K562 (cell line): ENCODE results near the gene ALCAM. TPM values are rescaled to one million over a fixed set of nuclear protein-coding genes. Genes with fewer than 3 reads are reported as not detected.

Experiments used
- ATAC-seq: fragments of 200-7000 bp; cut with Tn5 transposase; 3 replicates; pipeline ENCODE4 v1.9.1; 2020; ENCODE audit warnings: moderate library complexity
- BruUV-seq: library from RNA; stranded (reverse); fragments of 400-500 nt; replicated peaks from 2 replicates; lab custom pipeline; 2021; lab: Mats Ljungman, UMichigan
- CTCF ChIA-PET: fragments of 300-600 bp; formaldehyde crosslinking; extraction: SDS; loops from one replicate; lab custom pipeline; 2021; ENCODE audit warnings: low intra/inter-chr PET ratio; lab: Yijun Ruan, JAX
- POLR2A ChIA-PET: fragments of 300-600, 350-650 bp; sonication (Branson Sonifier 250); formaldehyde crosslinking; extraction: SDS; loops from one replicate; lab custom pipeline; 2021; ENCODE audit warnings: antibody characterized with exemption, inconsistent platforms; lab: Yijun Ruan, JAX
- DNase-seq, 4 experiments: peaks; one replicate each; pipeline versions ENCODE4 v3.0.0 to v3.0.0-alpha.2; 2011 to 2018; ENCODE audit warnings: low spot score in 3 of 4, mixed read lengths in 3 of 4; ENCODE audit errors: extremely low read depth in 1 of 4
- FAIRE-seq: peaks from 2 replicates; lab custom pipeline; 2011; peaks lifted over from hg19 to GRCh38; lab: Jason Lieb, UNC
- H2AFZ ChIP-seq: 2 replicates; pipeline ENCODE4 v1.6.0; 2011; ENCODE audit warnings: low read depth, low read length, control low read depth, inconsistent platforms
- H3K27ac ChIP-seq: fragments of 200-600 bp; 3 replicates; pipeline ENCODE4 v1.8.0; 2011; ENCODE audit warnings: low read depth, mild to moderate bottlenecking, control low read depth, inconsistent platforms, low read length, moderate library complexity, mixed read lengths; ENCODE audit errors: extremely low read depth
- H3K27me3 ChIP-seq, 2 experiments: fragments of 300-600 bp in 1 of 2; 2 replicates in 1 of 2; 3 replicates in 1 of 2; pipeline versions ENCODE4 v1.6.0 to v1.8.0; 2011; ENCODE audit warnings: inconsistent platforms in 2 of 2, low read length in 2 of 2, mild to moderate bottlenecking in 1 of 2, mixed read lengths in 1 of 2, moderate library complexity in 1 of 2; ENCODE audit not compliant: control insufficient read depth in 2 of 2, insufficient read depth in 2 of 2
- H3K36me3 ChIP-seq: fragments of 300-600 bp; 3 replicates; pipeline ENCODE4 v1.8.0; 2011; ENCODE audit warnings: mild to moderate bottlenecking, low read length, inconsistent platforms; ENCODE audit not compliant: control insufficient read depth, insufficient read depth
- H3K4me1 ChIP-seq, 2 experiments: fragments of 200-600 bp in 1 of 2; replicated peaks in 1 of 2; 2 replicates in 1 of 2; 3 replicates in 1 of 2; pipeline versions ENCODE4 v1.5.1 to v1.8.0; 2011; ENCODE audit warnings: inconsistent platforms in 2 of 2, low read length in 2 of 2, mild to moderate bottlenecking in 1 of 2, mixed read lengths in 1 of 2, moderate library complexity in 1 of 2; ENCODE audit not compliant: control insufficient read depth in 2 of 2, insufficient read depth in 2 of 2
- H3K4me2 ChIP-seq: 2 replicates; pipeline ENCODE4 v1.6.1; 2011; ENCODE audit warnings: low read length, control low read depth, inconsistent platforms, mixed read lengths; ENCODE audit not compliant: insufficient read depth
- H3K4me3 ChIP-seq: fragments of 200-600 bp; sonication (generic), shearing (Covaris generic); 2 replicates; pipeline ENCODE4 v1.5.1; 2016; ENCODE audit warnings: control low read depth, inconsistent platforms
- H3K79me2 ChIP-seq: fragments of 200-600 bp; 3 replicates; pipeline ENCODE4 v1.8.0; 2011; ENCODE audit warnings: low read length, inconsistent platforms; ENCODE audit not compliant: control insufficient read depth, insufficient read depth
- H3K9ac ChIP-seq, 2 experiments: 2 replicates each; pipeline versions ENCODE4 v1.6.0 to v1.6.1; 2011; ENCODE audit warnings: low read depth in 2 of 2, low read length in 2 of 2, control low read depth in 1 of 2, inconsistent platforms in 1 of 2, mild to moderate bottlenecking in 1 of 2, mixed read lengths in 1 of 2; ENCODE audit not compliant: insufficient read depth in 1 of 2
- H3K9me1 ChIP-seq: one replicate; pipeline ENCODE4 v1.6.0; 2011; ENCODE audit warnings: inconsistent platforms, mild to moderate bottlenecking, low read length, moderate library complexity; ENCODE audit not compliant: control insufficient read depth, insufficient read depth
- H3K9me3 ChIP-seq: replicated peaks from 2 replicates; pipeline ENCODE4 v1.5.1; 2011; ENCODE audit warnings: low read depth, low read length, inconsistent platforms; ENCODE audit not compliant: control insufficient read depth, insufficient read depth
- H4K20me1 ChIP-seq: replicated peaks from 2 replicates; pipeline ENCODE4 v1.6.1; 2011; ENCODE audit warnings: low read length, inconsistent platforms, mixed read lengths; ENCODE audit not compliant: control insufficient read depth, insufficient read depth
- BRD4 ChIP-seq: fragments of 200-600 bp; sonication (generic); IDR thresholded peaks from 2 replicates; pipeline ENCODE4 v1.6.1; 2017; ENCODE audit warnings: inconsistent platforms
- CBX3 ChIP-seq, 2 experiments: IDR thresholded peaks; 1 replicate in 1 of 2; 2 replicates in 1 of 2; pipeline ENCODE4 v1.6.1; 2012; ENCODE audit warnings: inconsistent platforms in 2 of 2, low read length in 2 of 2, borderline replicate concordance in 1 of 2, control low read depth in 1 of 2
- EZH2 ChIP-seq: IDR thresholded peaks from 2 replicates; pipeline ENCODE4 v1.6.1; 2012; ENCODE audit warnings: low read depth, mild to moderate bottlenecking, inconsistent platforms, low read length, borderline replicate concordance
- HNRNPLL ChIP-seq: fragments of 200-400 bp; formaldehyde crosslinking; IDR thresholded peaks from 2 replicates; pipeline ENCODE4 v1.6.1; 2017; ENCODE audit warnings: low read length, low read depth, mild to moderate bottlenecking; ENCODE audit not compliant: poor library complexity, severe bottlenecking
- MAZ ChIP-seq, 2 experiments: fragments of 450-650 bp in 1 of 2; sonication (generic) in 1 of 2; formaldehyde crosslinking; IDR thresholded peaks in 1 of 2; conservative IDR thresholded peaks in 1 of 2; 2 replicates each; pipeline versions ENCODE4 v1.4.0 to v1.5.0; 2020; ENCODE audit warnings: mild to moderate bottlenecking in 1 of 2, missing genetic modification reagents in 1 of 2
- PTRF ChIP-seq: fragments of 450-650 bp; IDR thresholded peaks from 2 replicates; pipeline ENCODE4 v1.6.1; 2016; ENCODE audit warnings: mild to moderate bottlenecking, missing genetic modification characterization, missing compliant biosample characterization
- ZNF24 ChIP-seq: fragments of 450-650 bp; IDR thresholded peaks from 2 replicates; pipeline ENCODE4 v1.6.1; 2016
- ZNF316 ChIP-seq: fragments of 450-650 bp; IDR thresholded peaks from 2 replicates; pipeline ENCODE4 v1.6.1; 2016
- ZNF354B ChIP-seq: fragments of 250-450 bp; sonication (Bioruptor Pico); IDR thresholded peaks from 2 replicates; pipeline ENCODE4 v1.4.0; 2020
- ZNF830 ChIP-seq: fragments of 250-450 bp; sonication (Bioruptor Pico); IDR thresholded peaks from 2 replicates; pipeline ENCODE4 v1.5.0; 2021; ENCODE audit warnings: mild to moderate bottlenecking
- WGBS: fragments of 100-300 bp; shearing (Covaris generic); methylation state at CpG from one replicate; pipeline ENCODE4 v1.1.6; 2016; ENCODE audit warnings: low coverage, mixed read lengths; ENCODE audit not compliant: insufficient coverage; ENCODE audit errors: missing lambda C conversion rate; 5-methylcytosine and 5-hydroxymethylcytosine counted together
- in situ Hi-C: fragments of 300-500 bp; cut with MboI; formaldehyde crosslinking; loops from 4 replicates; pipeline ENCODE4 v1.15.0; 2018; ENCODE audit warnings: inconsistent platforms, mixed read lengths
- intact Hi-C: fragments of 100-400 bp; cut with micrococcal nuclease; formaldehyde crosslinking; loops from 2 replicates; pipeline ENCODE4 v1.14.2; 2022
- polyA plus RNA-seq, 8 experiments: library from polyadenylated mRNA; depleted of rRNA in 4 of 8; stranded (reverse) in 5 of 8; unstranded in 3 of 8; fragments of >200 nt; fragmentation: Nextera tagmentation in 2 of 8; fragmentation: Illumina TruSeq in 1 of 8; extraction: Ambion mirVana in 2 of 8; extraction: Trizol in 1 of 8; gene quantifications; 2 replicates each; pipeline versions ENCODE4 v1.2.1 to v1.2.3, GENCODE V29; 2011 to 2014; ENCODE audit warnings: inconsistent platforms in 1 of 8, missing spikeins in 1 of 8
- total RNA-seq, 7 experiments: library from RNA; depleted of rRNA in 6 of 7; stranded (reverse); fragments of >200 nt in 6 of 7; fragmentation: Illumina TruSeq in 2 of 7; extraction: Trizol in 2 of 7; gene quantifications; 2 replicates each; pipeline versions ENCODE4 v1.2.1 to v1.2.3, GENCODE V29; 2011 to 2021; ENCODE audit warnings: low replicate concordance in 1 of 7
- TF ChIP-seq, protein P1 (sequence below): fragments of 250-450 bp; sonication (Bioruptor Pico); IDR thresholded peaks from 2 replicates; pipeline ENCODE4 v1.8.0; 2022; ENCODE audit warnings: moderate library complexity, mild to moderate bottlenecking, inconsistent platforms

The ALCAM gene
- total and polyA plus RNA-seq, 9 of the 15 experiments (the other 6 are each of a cell fraction or from before 2014, with no cell fraction given) = 0.03 to 0.98 (median 0.14) TPM; not detected in 1

GRCh38 chr3:105365081-105365390, 1.7 kb upstream of the ALCAM start:
- H3K9ac ChIP-seq = no peak overlapping the region

More at GRCh38 chr3:105365081-105365390, 1.7 kb upstream of the ALCAM start:
- BruUV-seq = no TSS peak
- ATAC-seq (no peak), DNase-seq (no peak), FAIRE-seq (no peak)
- H4K20me1 ChIP-seq = no peaks in the 10 kb centered on the region
- no peaks in the 10 kb centered on the region for H3K9me1 ChIP-seq
- H3K9me3 ChIP-seq = no peaks in the 10 kb centered on the region
- in situ Hi-C loops (no loop called here), intact Hi-C loops (no loop called here)
- POLR2A ChIA-PET = no interaction called here
- H3K27ac ChIP-seq = no peak overlapping the region
- WGBS = 0% methylated on average over 5 of the region's 5 CpGs
- no peaks in the 10 kb centered on the region for H3K79me2 ChIP-seq
- H2AFZ ChIP-seq = no peak overlapping the region
- no peaks in the 10 kb centered on the region for H3K27me3 ChIP-seq
- no peak for TF ChIP-seq HNRNPLL
- no peak for TF ChIP-seq BRD4
- no peak for TF ChIP-seq EZH2
- TF ChIP-seq ZNF24 = no peak
- no peak for TF ChIP-seq ZNF830 (CRISPR knock-in tag)
- no peak for TF ChIP-seq PTRF (tag)
- TF ChIP-seq ZNF354B = no peak
- no peak for TF ChIP-seq CBX3 (IDR thresholded peaks at IDR 0.05; ENCODE audit: borderline replicate concordance in 1 of 2, low read length in 2 of 2)
- TF ChIP-seq ZNF316 = no peak
- TF ChIP-seq, protein P1, sequence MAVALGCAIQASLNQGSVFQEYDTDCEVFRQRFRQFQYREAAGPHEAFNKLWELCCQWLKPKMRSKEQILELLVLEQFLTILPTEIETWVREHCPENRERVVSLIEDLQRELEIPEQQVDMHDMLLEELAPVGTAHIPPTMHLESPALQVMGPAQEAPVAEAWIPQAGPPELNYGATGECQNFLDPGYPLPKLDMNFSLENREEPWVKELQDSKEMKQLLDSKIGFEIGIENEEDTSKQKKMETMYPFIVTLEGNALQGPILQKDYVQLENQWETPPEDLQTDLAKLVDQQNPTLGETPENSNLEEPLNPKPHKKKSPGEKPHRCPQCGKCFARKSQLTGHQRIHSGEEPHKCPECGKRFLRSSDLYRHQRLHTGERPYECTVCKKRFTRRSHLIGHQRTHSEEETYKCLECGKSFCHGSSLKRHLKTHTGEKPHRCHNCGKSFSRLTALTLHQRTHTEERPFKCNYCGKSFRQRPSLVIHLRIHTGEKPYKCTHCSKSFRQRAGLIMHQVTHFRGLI (CRISPR knock-in tag) = no peak
- no peak for TF ChIP-seq MAZ (CRISPR knock-in tag; conservative IDR thresholded peaks at IDR 0.05 in 1 of 2, IDR thresholded peaks at IDR 0.05 in 1 of 2)
- peaks cover 0 to 17% of the 10 kb centered on the region in 2 experiments; a peak in 2 of 5 replicates for H3K4me1 ChIP-seq
- CTCF ChIA-PET = no interaction called here
- no peak overlapping the region for H3K4me3 ChIP-seq
- H3K36me3 ChIP-seq = no peaks in the 10 kb centered on the region
- H3K4me2 ChIP-seq = no peak overlapping the region
